GM23248 (cell line): ENCODE results near the gene EFNB2. TPM values are rescaled to one million over a fixed set of nuclear protein-coding genes. Genes with fewer than 3 reads are reported as not detected.

Experiments
- DNase-seq: peaks from one replicate; pipeline ENCODE4 v3.0.0-alpha.2; 2015
- H2AFZ ChIP-seq: fragments of 200-600 bp; sonication (generic); 2 replicates; pipeline ENCODE4 v1.6.1; 2016; ENCODE audit warnings: antibody characterized with exemption
- H3F3A ChIP-seq: fragments of 200-600 bp; sonication (generic); 2 replicates; pipeline ENCODE4 v1.6.1; 2016; ENCODE audit warnings: mild to moderate bottlenecking, antibody characterized with exemption, mixed run types; ENCODE audit not compliant: insufficient read depth
- H3K27ac ChIP-seq: fragments of 200-600 bp; sonication (generic); 2 replicates; pipeline ENCODE4 v1.5.1; 2016; ENCODE audit warnings: mild to moderate bottlenecking
- H3K27me3 ChIP-seq: fragments of 200-600 bp; sonication (generic); replicated peaks from 2 replicates; pipeline ENCODE4 v1.6.1; 2016; ENCODE audit warnings: mild to moderate bottlenecking; ENCODE audit not compliant: insufficient read depth
- H3K36me3 ChIP-seq: fragments of 200-600 bp; sonication (generic); 2 replicates; pipeline ENCODE4 v1.6.1; 2016; ENCODE audit warnings: low read depth, mild to moderate bottlenecking
- H3K4me1 ChIP-seq: fragments of 200-600 bp; sonication (generic); 2 replicates; pipeline ENCODE4 v1.6.1; 2016; ENCODE audit warnings: mild to moderate bottlenecking; ENCODE audit not compliant: insufficient read depth
- H3K4me2 ChIP-seq: fragments of 200-600 bp; sonication (generic); one replicate; pipeline ENCODE4 v1.6.1; 2016; ENCODE audit warnings: mild to moderate bottlenecking; ENCODE audit not compliant: unreplicated experiment
- H3K4me3 ChIP-seq: fragments of 200-600 bp; sonication (generic); 2 replicates; pipeline ENCODE4 v1.5.1; 2016; ENCODE audit warnings: mild to moderate bottlenecking
- H3K79me2 ChIP-seq: fragments of 200-600 bp; sonication (generic); 2 replicates; pipeline ENCODE4 v1.6.1; 2016; ENCODE audit warnings: mild to moderate bottlenecking; ENCODE audit not compliant: insufficient read depth
- H3K9ac ChIP-seq: fragments of 200-600 bp; sonication (generic); 2 replicates; pipeline ENCODE4 v1.6.1; 2016; ENCODE audit warnings: mild to moderate bottlenecking
- H3K9me2 ChIP-seq: fragments of 200-600 bp; sonication (generic); 2 replicates; pipeline ENCODE4 v1.6.1; 2016; ENCODE audit warnings: mixed run types, mild to moderate bottlenecking, moderate library complexity; ENCODE audit not compliant: insufficient read depth
- H3K9me3 ChIP-seq: fragments of 200-600 bp; sonication (generic); one replicate; pipeline ENCODE4 v1.6.1; 2017; ENCODE audit warnings: low read depth
- H4K20me1 ChIP-seq: fragments of 200-600 bp; sonication (generic); 2 replicates; pipeline ENCODE4 v1.6.0; 2016; ENCODE audit not compliant: insufficient read depth
- EZH2 ChIP-seq: fragments of 200-600 bp; sonication (generic); IDR thresholded peaks from 2 replicates; pipeline ENCODE4 v1.6.1; 2018; ENCODE audit warnings: antibody characterized with exemption, mild to moderate bottlenecking; ENCODE audit not compliant: insufficient read depth, poor library complexity, severe bottlenecking
- EZH2phosphoT487 ChIP-seq: fragments of 200-600 bp; sonication (generic); IDR thresholded peaks from 2 replicates; pipeline ENCODE4 v1.6.1; 2018; ENCODE audit warnings: antibody characterized with exemption, moderate library complexity, mild to moderate bottlenecking, low read depth; ENCODE audit not compliant: insufficient read depth
- WGBS, 2 experiments: methylation state at CpG; one replicate each; pipeline ENCODE4 v1.1.6; 2015 to 2017; ENCODE audit warnings: low lambda C conversion rate in 2 of 2, low coverage in 1 of 2; ENCODE audit errors: missing lambda C conversion rate in 2 of 2; 5-methylcytosine and 5-hydroxymethylcytosine counted together
- in situ Hi-C: fragments of 300-500 bp; cut with MboI; formaldehyde crosslinking; loops from 2 replicates; pipeline ENCODE4 v1.15.0; 2020
- polyA plus RNA-seq: library from polyadenylated mRNA; unstranded; fragments of >200 nt; fragmentation: Nextera tagmentation; extraction: Ambion mirVana; gene quantifications from 2 replicates; pipeline ENCODE4 v1.2.1, GENCODE V29; 2016
- total RNA-seq: library from RNA; depleted of rRNA; stranded (reverse); fragments of >200 nt; shearing (Covaris generic); gene quantifications from 2 replicates; pipeline ENCODE4 v1.2.3, GENCODE V29; 2014

The EFNB2 gene
- total and polyA plus RNA-seq, 2 experiments from 2014 or later = 0.06 to 0.43 TPM

- DNase-seq = no peak
- Histone ChIP-seq H3K4me2 (no peak overlapping the region), H3K27me3 (no peaks in the 10 kb centered on the region), H4K20me1 (no peaks in the 10 kb centered on the region), H3K9ac (no peak overlapping the region), H3K4me3 (no peak overlapping the region), H2AFZ (no peak overlapping the region), H3F3A (no peaks in the 10 kb centered on the region), H3K9me2 (no peaks in the 10 kb centered on the region), H3K27ac (no peak overlapping the region), H3K79me2 (no peaks in the 10 kb centered on the region), H3K9me3 (no peaks in the 10 kb centered on the region), H3K4me1 (0 out of 2 replicates have a peak, but pooled peaks cover 3% of the 10 kb centered on the region), H3K36me3 (no peaks in the 10 kb centered on the region)
- WGBS, 2 experiments = 77 to 79% methylated on average over 4 of the region's 4 CpGs
- no peak for TF ChIP-seq EZH2
- no peak for TF ChIP-seq EZH2phosphoT487
- in situ Hi-C loops = no loop called here
These were observed 18.2 kb downstream of the EFNB2 start for GRCh38 chr13:106517109-106517847.

- H3K36me3 ChIP-seq = no peaks in the 10 kb centered on the region
- in situ Hi-C loops = no loop called here
- H3K4me1 ChIP-seq = 0 out of 2 replicates have a peak, but pooled peaks cover 3% of the 10 kb centered on the region
- no peaks in the 10 kb centered on the region for H3K79me2 ChIP-seq
- no peaks in the 10 kb centered on the region for H3K27me3 ChIP-seq
- WGBS, 2 experiments = 86 to 93% methylated on average over 5 of the region's 5 CpGs
- TF ChIP-seq EZH2phosphoT487 (no peak), EZH2 (no peak)
- H3K4me2 ChIP-seq = no peak overlapping the region
- no peak overlapping the region for H2AFZ ChIP-seq
- no peaks in the 10 kb centered on the region for H4K20me1 ChIP-seq
- no peak overlapping the region for H3K27ac ChIP-seq
- H3K9me3 ChIP-seq = no peaks in the 10 kb centered on the region
- no peak for DNase-seq
- H3K9me2 ChIP-seq = no peaks in the 10 kb centered on the region
- no peaks in the 10 kb centered on the region for H3F3A ChIP-seq
- no peak overlapping the region for H3K4me3 ChIP-seq
- H3K9ac ChIP-seq = no peak overlapping the region
These were observed 19.7 kb downstream of the EFNB2 start for GRCh38 chr13:106515635-106516254.

- H3K4me1 ChIP-seq = 0 out of 2 replicates have a peak, but pooled peaks cover 3% of the 10 kb centered on the region
- no peaks in the 10 kb centered on the region for H3F3A ChIP-seq
- no peak overlapping the region for H2AFZ ChIP-seq
- no peak for DNase-seq
- no peaks in the 10 kb centered on the region for H3K79me2 ChIP-seq
- H3K9me2 ChIP-seq = no peaks in the 10 kb centered on the region
- TF ChIP-seq EZH2phosphoT487 = no peak
- no peak for TF ChIP-seq EZH2
- no peaks in the 10 kb centered on the region for H3K36me3 ChIP-seq
- in situ Hi-C loops = no loop called here
- no peaks in the 10 kb centered on the region for H4K20me1 ChIP-seq
- H3K27me3 ChIP-seq = no peaks in the 10 kb centered on the region
- 88 to 89% methylated on average over 15 of the region's 15 CpGs for WGBS, 2 experiments
- no peak overlapping the region for H3K9ac ChIP-seq
- H3K27ac ChIP-seq = no peak overlapping the region
- no peaks in the 10 kb centered on the region for H3K9me3 ChIP-seq
- H3K4me2 ChIP-seq = no peak overlapping the region
- no peak overlapping the region for H3K4me3 ChIP-seq
These were observed 20.4 kb downstream of the EFNB2 start for GRCh38 chr13:106514928-106515634.
